ENCODE results near the gene ZNF747.

GRCh38 chr16:30570636-30571444 is 36.2 kb upstream of the ZNF747 start:
- TF ChIP-seq CTCF (IDR thresholded peaks at IDR 0.05) (no peak), POLR2A (IDR thresholded peaks at IDR 0.05) (no peak)
